HCT116 (cell line): ENCODE data around the gene ARMH3. TPM values are rescaled to one million over a fixed set of nuclear protein-coding genes. Genes with fewer than 3 reads are reported as not detected.

ENCODE experiments used
- ATAC-seq: fragments of 200-7000 bp; cut with Tn5 transposase; 2 replicates; pipeline ENCODE4 v1.9.1; 2020; ENCODE audit warnings: mild to moderate bottlenecking, moderate library complexity
- BruUV-seq: library from RNA; stranded (reverse); fragments of 400-500 nt; replicated peaks from 2 replicates; lab custom pipeline; 2021; lab: Mats Ljungman, UMichigan
- CTCF ChIA-PET: fragments of 300-600 bp; sonication (Branson Sonifier 250); formaldehyde crosslinking; loops from one replicate; lab custom pipeline; 2021; ENCODE audit warnings: antibody characterized with exemption; lab: Charles Lee
- POLR2A ChIA-PET: fragments of 300-600, 350-600 bp; sonication (Branson Sonifier 250); formaldehyde crosslinking; loops from one replicate; lab custom pipeline; 2021; ENCODE audit warnings: antibody characterized with exemption; lab: Charles Lee
- RAD21 ChIA-PET, 2 experiments: fragments of 300-600 bp; sonication (Branson Sonifier 250); formaldehyde crosslinking; loops; one replicate each; lab custom pipeline; 2023; ENCODE audit warnings: low total read pairs in 2 of 2; ENCODE audit not compliant: uncharacterized antibody in 2 of 2, unreplicated experiment in 2 of 2, low non-redundant PET in 1 of 2; lab: Charles Lee
- DNase-seq: peaks from one replicate; pipeline ENCODE4 v3.0.0-alpha.2; 2010; ENCODE audit warnings: low read depth, low spot score
- H2AFZ ChIP-seq: fragments of 200-600 bp; shearing (Covaris generic), sonication (generic); 2 replicates; pipeline ENCODE4 v1.6.1; 2017; ENCODE audit warnings: low read depth, mixed run types, mixed read lengths, antibody characterized with exemption, low read length; ENCODE audit not compliant: poor library complexity, severe bottlenecking
- H3K27ac ChIP-seq: 2 replicates; pipeline ENCODE4 v1.5.1; 2012; ENCODE audit warnings: low read depth, low read length
- H3K27me3 ChIP-seq: fragments of 200-600 bp; sonication (generic); 2 replicates; pipeline ENCODE4 v1.6.1; 2016; ENCODE audit warnings: mixed run types, low read length, mixed read lengths; ENCODE audit not compliant: insufficient read depth
- H3K36me3 ChIP-seq, 2 experiments: fragments of 200-500 bp in 1 of 2; fragments of 200-600 bp in 1 of 2; sonication (Bioruptor generic) in 1 of 2; sonication (generic) in 1 of 2; 2 replicates each; pipeline versions ENCODE4 v1.5.1 to v1.6.1; 2014 to 2016; ENCODE audit warnings: low read length in 2 of 2, inconsistent platforms in 1 of 2, mixed read lengths in 1 of 2, mixed run types in 1 of 2; ENCODE audit not compliant: insufficient read depth in 2 of 2, control insufficient read depth in 1 of 2
- H3K4me1 ChIP-seq, 2 experiments: fragments of 200-600 bp in 1 of 2; sonication (generic) in 1 of 2; 2 replicates each; pipeline versions ENCODE4 v1.5.1 to v1.6.1; 2012 to 2017; ENCODE audit warnings: low read length in 2 of 2, inconsistent platforms in 1 of 2, mild to moderate bottlenecking in 1 of 2, mixed read lengths in 1 of 2, mixed run types in 1 of 2, moderate library complexity in 1 of 2; ENCODE audit not compliant: insufficient read depth in 2 of 2, control insufficient read depth in 1 of 2
- H3K4me2 ChIP-seq: fragments of 200-600 bp; sonication (generic); 2 replicates; pipeline ENCODE4 v1.6.1; 2017; ENCODE audit warnings: mixed run types, low read length, mixed read lengths
- H3K4me3 ChIP-seq, 2 experiments: fragments of 200-600 bp in 1 of 2; sonication (generic) in 1 of 2; replicated peaks in 1 of 2; 2 replicates each; pipeline ENCODE4 v1.5.1; 2011 to 2016; ENCODE audit warnings: low read length in 2 of 2, control low read depth in 1 of 2, low read depth in 1 of 2, mild to moderate bottlenecking in 1 of 2, mixed read lengths in 1 of 2, mixed run types in 1 of 2
- H3K79me2 ChIP-seq: fragments of 200-600 bp; sonication (generic); 2 replicates; pipeline ENCODE4 v1.6.1; 2017; ENCODE audit warnings: mild to moderate bottlenecking, mixed run types, low read length, moderate library complexity, mixed read lengths; ENCODE audit not compliant: insufficient read depth
- H3K9ac ChIP-seq: fragments of 200-600 bp; sonication (generic); 2 replicates; pipeline ENCODE4 v1.6.1; 2016; ENCODE audit warnings: low read length, mixed read lengths
- H3K9me2 ChIP-seq: fragments of 200-600 bp; sonication (generic), shearing (Covaris generic); 2 replicates; pipeline ENCODE4 v1.6.1; 2017; ENCODE audit warnings: mixed run types, mild to moderate bottlenecking, moderate library complexity; ENCODE audit not compliant: insufficient read depth
- H3K9me3 ChIP-seq, 2 experiments: fragments of 200-500 bp in 1 of 2; fragments of 200-600 bp in 1 of 2; sonication (Bioruptor generic) in 1 of 2; sonication (generic) in 1 of 2; 2 replicates each; pipeline ENCODE4 v1.6.1; 2014 to 2017; ENCODE audit warnings: low read length in 2 of 2, mixed read lengths in 2 of 2, inconsistent platforms in 1 of 2, low read depth in 1 of 2, mild to moderate bottlenecking in 1 of 2, mixed run types in 1 of 2, moderate library complexity in 1 of 2; ENCODE audit not compliant: control insufficient read depth in 1 of 2, insufficient read depth in 1 of 2
- H4K20me1 ChIP-seq: fragments of 200-600 bp; sonication (generic), shearing (Covaris generic); 2 replicates; pipeline ENCODE4 v1.6.1; 2017; ENCODE audit warnings: mixed run types, mild to moderate bottlenecking, moderate library complexity; ENCODE audit not compliant: insufficient read depth
- CEBPB ChIP-seq: IDR thresholded peaks from 2 replicates; pipeline ENCODE4 v1.6.1; 2012; ENCODE audit warnings: low read depth
- ELF1 ChIP-seq: IDR thresholded peaks from 2 replicates; pipeline ENCODE4 v1.6.1; 2012; ENCODE audit warnings: low read depth, borderline replicate concordance
- EZH2phosphoT487 ChIP-seq: fragments of 200-600 bp; IDR thresholded peaks from 2 replicates; pipeline ENCODE4 v1.6.1; 2018; ENCODE audit warnings: antibody characterized with exemption, borderline replicate concordance
- MAX ChIP-seq: IDR thresholded peaks from 2 replicates; pipeline ENCODE4 v1.6.1; 2012
- POLR2AphosphoS5 ChIP-seq: IDR thresholded peaks from 2 replicates; pipeline ENCODE4 v1.6.1; 2011; ENCODE audit warnings: mild to moderate bottlenecking, low read depth, low read length, moderate library complexity
- RAD21 ChIP-seq: IDR thresholded peaks from 2 replicates; pipeline ENCODE4 v1.6.1; 2012; ENCODE audit warnings: low read depth, mild to moderate bottlenecking
- SIN3A ChIP-seq: IDR thresholded peaks from 2 replicates; pipeline ENCODE4 v1.6.1; 2012; ENCODE audit warnings: low read depth
- SRF ChIP-seq: IDR thresholded peaks from 2 replicates; pipeline ENCODE4 v1.6.1; 2012; ENCODE audit warnings: low read depth
- YY1 ChIP-seq: IDR thresholded peaks from 2 replicates; pipeline ENCODE4 v1.6.1; 2011; ENCODE audit warnings: low read length, low read depth, moderate library complexity, mild to moderate bottlenecking; ENCODE audit not compliant: insufficient replicate concordance; ENCODE audit errors: extremely low read depth
- ZNF274 ChIP-seq: fragments of 200-500 bp; sonication (Bioruptor generic); IDR thresholded peaks from 2 replicates; pipeline ENCODE4 v1.6.1; 2014; ENCODE audit warnings: mild to moderate bottlenecking, low read depth, low read length, inconsistent platforms
- intact Hi-C: fragments of 100-400 bp; cut with micrococcal nuclease; formaldehyde crosslinking; loops from 2 replicates; pipeline ENCODE4 v1.10.0; 2022
- total RNA-seq: library from RNA; stranded (reverse); gene quantifications from one replicate; pipeline ENCODE4 v1.2.1, GENCODE V29; 2021; ENCODE audit not compliant: unreplicated experiment

Gene ARMH3
- total RNA-seq, 1 experiment from 2014 or later, result 30.4 TPM

- no peak for TF ChIP-seq MAX
- no peak for TF ChIP-seq SRF
These were observed 87.6 kb downstream of the ARMH3 start (continued) for GRCh38 chr10:101968286-101968939.

- intact Hi-C loops, result no loop called here
- peaks cover 5% of the 10 kb centered on the region; the same call in 1 of the 2 replicates for H4K20me1 ChIP-seq
- H3K4me3 ChIP-seq, result no peak overlapping the region
- H3K9me2 ChIP-seq, result no peaks in the 10 kb centered on the region
- H3K4me2 ChIP-seq, result no peak overlapping the region
- CTCF ChIA-PET, result no interaction called here
- TF ChIP-seq SIN3A (no peak), ELF1 (no peak), RAD21 (no peak), POLR2AphosphoS5 (no peak), YY1 (no peak), SRF (no peak), CEBPB (no peak), EZH2phosphoT487 (no peak), ZNF274 (no peak)
- TF ChIP-seq, all 23 proteins: peak for 0
- H3K9ac ChIP-seq, result no peak overlapping the region
- ATAC-seq (no peak), DNase-seq (no peak)
- no peak overlapping the region for H2AFZ ChIP-seq
- H3K27ac ChIP-seq, result no peak overlapping the region
- ChIA-PET POLR2A (no interaction called here), RAD21 (interaction anchor here in 1 of 2 experiments (0.6 kb wide), 1 partner anchor 385 kb away, joined by 3 read pairs; no protein-coding TSS in a partner anchor)
- no peaks in the 10 kb centered on the region for H3K79me2 ChIP-seq
- H3K9me3 ChIP-seq, result no peaks in the 10 kb centered on the region
- no TSS peak for BruUV-seq
- H3K27me3 ChIP-seq, result no peaks in the 10 kb centered on the region
- H3K36me3 ChIP-seq, result 0 out of 4 replicates have a peak, but pooled peaks cover 0 to 10% of the 10 kb centered on the region in 2 experiments
- no peaks in the 10 kb centered on the region for H3K4me1 ChIP-seq
These were observed 88.3 kb downstream of the ARMH3 start for GRCh38 chr10:101967713-101968112.
